Measurements from ENCODE around the gene SIGLEC10. TPM values are rescaled to one million over a fixed set of nuclear protein-coding genes. Genes with fewer than 3 reads are reported as not detected.
"Not testable (repeated sequence)": the region's sequence is repeated elsewhere in the genome, so short reads cannot be mapped to it uniquely, and the experiment has no call there.

Gene SIGLEC10
- not detected in 2 replicates for total RNA-seq (2014; rRNA removed; shearing (Covaris generic))

GRCh38 chr19:51417107-51417809 is at the start of gene SIGLEC10:
Gene SIGLEC10 (minus strand): TSS chr19:51417642. CDS start chr19:51417581, 61 bp downstream.
- DNase-seq (ENCODE audit: low read depth), result peak; percentile 65

GRCh38 chr19:51466723-51467122 is 49.3 kb upstream of the SIGLEC10 start:
- no peak for DNase-seq (ENCODE audit: low read depth)

- not testable (repeated sequence) for DNase-seq (ENCODE audit: low read depth)
Measured at GRCh38 chr19:51463976-51464581, 46.6 kb upstream of the SIGLEC10 start.

- DNase-seq (ENCODE audit: low read depth), result no peak
Measured at GRCh38 chr19:51462681-51463080, 45.2 kb upstream of the SIGLEC10 start.

GRCh38 chr19:51462276-51462675 is 44.8 kb upstream of the SIGLEC10 start:
- DNase-seq (ENCODE audit: low read depth), result no peak

- no peak for DNase-seq (ENCODE audit: low read depth)
Measured at GRCh38 chr19:51461723-51462161, 44.3 kb upstream of the SIGLEC10 start.

GRCh38 chr19:51460164-51460992 is 42.9 kb upstream of the SIGLEC10 start:
- DNase-seq (ENCODE audit: low read depth), result peak; percentile 44

GRCh38 chr19:51458899-51459505 is 41.6 kb upstream of the SIGLEC10 start:
- DNase-seq (ENCODE audit: low read depth), result no peak

- no peak for DNase-seq (ENCODE audit: low read depth)
Measured at GRCh38 chr19:51458051-51458645, 40.7 kb upstream of the SIGLEC10 start, which contains the start of gene SIGLEC8. Gene SIGLEC8 (minus strand): TSS chr19:51458454. CDS start chr19:51458387, 67 bp downstream.

GRCh38 chr19:51457351-51458013 is 40.0 kb upstream of the SIGLEC10 start:
- DNase-seq (ENCODE audit: low read depth), result no peak

- no peak for DNase-seq (ENCODE audit: low read depth)
Measured at GRCh38 chr19:51456541-51457290, 39.3 kb upstream of the SIGLEC10 start.

GRCh38 chr19:51450730-51451307 is 33.4 kb upstream of the SIGLEC10 start:
- DNase-seq (ENCODE audit: low read depth), result no peak

GRCh38 chr19:51448411-51449016 is 31.1 kb upstream of the SIGLEC10 start:
- DNase-seq (ENCODE audit: low read depth), result no peak

- DNase-seq (ENCODE audit: low read depth), result no peak
Measured at GRCh38 chr19:51448011-51448410, 30.6 kb upstream of the SIGLEC10 start.

- not testable (repeated sequence) for DNase-seq (ENCODE audit: low read depth)
Measured at GRCh38 chr19:51447510-51447909, 30.1 kb upstream of the SIGLEC10 start.

- DNase-seq (ENCODE audit: low read depth), result peak; percentile 83
Measured at GRCh38 chr19:51441410-51442390, 24.3 kb upstream of the SIGLEC10 start.

GRCh38 chr19:51440846-51441409 is 23.5 kb upstream of the SIGLEC10 start:
- peak; percentile 81 for DNase-seq (ENCODE audit: low read depth)

GRCh38 chr19:51440052-51440451 is 22.6 kb upstream of the SIGLEC10 start:
- no peak for DNase-seq (ENCODE audit: low read depth)

Measured in Daoy (cell line).